Stimulated activated CD8-positive, alpha-beta memory T cell treated with anti-CD3 and anti-CD28 coated beads, Interleukin-15, amount 100 ng/mL, for 4 hours (primary cell): ENCODE results near the gene NXNL2.

Experiments
- DNase-seq, 2 donors: peaks; one replicate each; pipeline ENCODE4 v3.0.0-alpha.2; 2020; ENCODE audit warnings: low read depth in 2 of 2

Gene NXNL2

GRCh38 chr9:88578121-88579049, 43.4 kb downstream of the NXNL2 start:
- peak; percentile 4 to 8 for DNase-seq

- DNase-seq = no peak
Observed at GRCh38 chr9:88579050-88579715, 44.2 kb downstream of the NXNL2 start.

GRCh38 chr9:88580961-88581360, 46.0 kb downstream of the NXNL2 start:
- no peak for DNase-seq

GRCh38 chr9:88583901-88584596, 49.1 kb downstream of the NXNL2 start:
- DNase-seq = no peak

- DNase-seq = no peak
Observed at GRCh38 chr9:88585426-88585825, 50.4 kb downstream of the NXNL2 start.

- DNase-seq = no peak
Observed at GRCh38 chr9:88586452-88586851, 51.5 kb downstream of the NXNL2 start.

- DNase-seq = no peak
Observed at GRCh38 chr9:88587182-88587581, 52.2 kb downstream of the NXNL2 start.

- DNase-seq = no peak
Observed at GRCh38 chr9:88587885-88588649, 53.1 kb downstream of the NXNL2 start.

GRCh38 chr9:88589656-88590055, 54.7 kb downstream of the NXNL2 start:
- no peak for DNase-seq

GRCh38 chr9:88590558-88591146, 55.7 kb downstream of the NXNL2 start:
- DNase-seq = no peak

GRCh38 chr9:88593537-88594185, 58.7 kb downstream of the NXNL2 start:
- DNase-seq = no peak
